HG02571 (cell line): ENCODE measurements around the gene EGR2.
"Not testable (repeated sequence)": the region's sequence is repeated elsewhere in the genome, so short reads cannot be mapped to it uniquely, and the experiment has no call there.

Source experiments
- ATAC-seq: cut with Tn5 transposase; IDR thresholded peaks from one replicate; pipeline ENCODE4 v1.9.1; 2021; ENCODE audit warnings: mild to moderate bottlenecking, moderate library complexity; ENCODE audit not compliant: unreplicated experiment

EGR2 gene

GRCh38 chr10:62795762-62796161 lies 20.4 kb downstream of the EGR2 start:
- ATAC-seq = no peak

- ATAC-seq = no peak
Measured at GRCh38 chr10:62795100-62795499, 21.1 kb downstream of the EGR2 start.

GRCh38 chr10:62794306-62794705 lies 21.9 kb downstream of the EGR2 start:
- ATAC-seq = no peak

GRCh38 chr10:62792261-62792660 lies 23.9 kb downstream of the EGR2 start:
- no peak for ATAC-seq

GRCh38 chr10:62790571-62790970 lies 25.6 kb downstream of the EGR2 start:
- ATAC-seq = no peak

GRCh38 chr10:62790019-62790555 lies 26.1 kb downstream of the EGR2 start:
- ATAC-seq = no peak

GRCh38 chr10:62788861-62789467 lies 27.2 kb downstream of the EGR2 start:
- ATAC-seq = no peak

- not testable (repeated sequence) for ATAC-seq
Measured at GRCh38 chr10:62788285-62788684, 27.9 kb downstream of the EGR2 start.

- not testable (repeated sequence) for ATAC-seq
Measured at GRCh38 chr10:62784537-62784936, 31.6 kb downstream of the EGR2 start.

- ATAC-seq = peak; percentile 91
Measured at GRCh38 chr10:62779487-62780248, 36.5 kb downstream of the EGR2 start.

GRCh38 chr10:62778125-62778524 lies 38.0 kb downstream of the EGR2 start:
- peak; percentile 39 for ATAC-seq

- no peak for ATAC-seq
Measured at GRCh38 chr10:62772186-62772974, 43.8 kb downstream of the EGR2 start.

- ATAC-seq = peak; percentile 69
Measured at GRCh38 chr10:62769574-62770242, 46.5 kb downstream of the EGR2 start.

GRCh38 chr10:62766386-62766785 lies 49.8 kb downstream of the EGR2 start:
- no peak for ATAC-seq

GRCh38 chr10:62765726-62766125 lies 50.4 kb downstream of the EGR2 start:
- no peak for ATAC-seq

GRCh38 chr10:62764011-62764410 lies 52.2 kb downstream of the EGR2 start:
- no peak for ATAC-seq

- ATAC-seq = no peak
Measured at GRCh38 chr10:62763155-62763554, 53.0 kb downstream of the EGR2 start.
